ENCODE data around the gene SCAPER. TPM values are rescaled to one million over a fixed set of nuclear protein-coding genes. Genes with fewer than 3 reads are reported as not detected.

Gene SCAPER
- total RNA-seq, 1 experiment from 2014 or later: 14.7 TPM

- H3K4me1 ChIP-seq (ENCODE audit: control insufficient read depth in 1 of 2, insufficient read depth in 2 of 2, low read length in 2 of 2): peaks cover 5 to 7% of the 10 kb centered on the region in 2 experiments; a peak in 2 of 4 replicates
- CTCF ChIA-PET: interaction anchor here (0.9 kb wide), 1 partner anchor 28 kb away, joined by 4 read pairs; no protein-coding TSS in a partner anchor
- H3K36me3 ChIP-seq (ENCODE audit: control insufficient read depth in 1 of 2, insufficient read depth in 2 of 2, low read length in 2 of 2): peaks cover 8 to 15% of the 10 kb centered on the region in 2 experiments; a peak in 2 of 4 replicates
- peaks cover 14% of the 10 kb centered on the region; the same call in 1 of the 2 replicates for H3K79me2 ChIP-seq (ENCODE audit: insufficient read depth, low read length)
- no peaks in the 10 kb centered on the region; the same call in 1 of the 2 replicates for H3K9me2 ChIP-seq (ENCODE audit: insufficient read depth)
- RAD21 ChIA-PET (ENCODE audit: low non-redundant PET in 1 of 2, low total read pairs in 2 of 2, uncharacterized antibody in 2 of 2, unreplicated experiment in 2 of 2): no interaction called here
- BruUV-seq (replicated peaks): no TSS peak
- no peaks in the 10 kb centered on the region for H3K9me3 ChIP-seq (ENCODE audit: control insufficient read depth in 1 of 2, insufficient read depth in 1 of 2, low read depth in 1 of 2, low read length in 2 of 2)
- DNase-seq (ENCODE audit: low read depth, low spot score) (peak; percentile 81), ATAC-seq (peak; percentile 99)
- H3K9ac ChIP-seq (ENCODE audit: low read length): peak within 1 kb of the TSS; percentile 82
- H3K27me3 ChIP-seq (ENCODE audit: insufficient read depth, low read length): no peaks in the 10 kb centered on the region
- peak within 1 kb of the TSS; percentile 44 for H2AFZ ChIP-seq (ENCODE audit: low read depth, low read length, poor library complexity, severe bottlenecking)
- peak within 1 kb of the TSS; percentile 81 to 83 for H3K4me3 ChIP-seq (replicated peaks in 1 of 2; ENCODE audit: low read depth in 1 of 2, low read length in 2 of 2)
- TF ChIP-seq TCF7L2 (IDR thresholded peaks at IDR 0.05; ENCODE audit: borderline replicate concordance, extremely low read depth, insufficient read depth, insufficient read length): peak; percentile 38
- TF ChIP-seq, protein P1, sequence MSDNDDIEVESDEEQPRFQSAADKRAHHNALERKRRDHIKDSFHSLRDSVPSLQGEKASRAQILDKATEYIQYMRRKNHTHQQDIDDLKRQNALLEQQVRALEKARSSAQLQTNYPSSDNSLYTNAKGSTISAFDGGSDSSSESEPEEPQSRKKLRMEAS (IDR thresholded peaks at IDR 0.05): peak; percentile 59
- TF ChIP-seq ELF1 (IDR thresholded peaks at IDR 0.05; ENCODE audit: borderline replicate concordance, low read depth): no peak
- peak; percentile 68; the same call in 1 of the 2 replicates for TF ChIP-seq SRF (IDR thresholded peaks at IDR 0.05; ENCODE audit: low read depth)
- TF ChIP-seq SIN3A (IDR thresholded peaks at IDR 0.05; ENCODE audit: low read depth): peak; percentile 77; the same call in 1 of the 2 replicates
- peak; percentile 23 for TF ChIP-seq YY1 (IDR thresholded peaks at IDR 0.05; ENCODE audit: extremely low read depth, insufficient replicate concordance, low read depth, low read length)
- TF ChIP-seq POLR2AphosphoS5 (IDR thresholded peaks at IDR 0.05; ENCODE audit: low read depth, low read length): peak; percentile 94
- TF ChIP-seq ZFX (IDR thresholded peaks at IDR 0.05): peak; percentile 97
- TF ChIP-seq JUND (IDR thresholded peaks at IDR 0.05): no peak
- peak; percentile 87 for TF ChIP-seq SP1 (IDR thresholded peaks at IDR 0.05; ENCODE audit: low read depth)
- TF ChIP-seq POLR2A (IDR thresholded peaks at IDR 0.05; ENCODE audit: borderline replicate concordance, extremely low read depth, insufficient read depth, insufficient read length): peak; percentile 68
- no peak for TF ChIP-seq ZNF274 (IDR thresholded peaks at IDR 0.05; ENCODE audit: low read depth, low read length)
- 0 out of 2 replicates have a peak, but pooled peaks have one; percentile 7 for TF ChIP-seq EGR1 (IDR thresholded peaks at IDR 0.05; ENCODE audit: low read depth)
- H3K4me2 ChIP-seq (ENCODE audit: low read length): peak within 1 kb of the TSS; percentile 87
- intact Hi-C loops (cut with micrococcal nuclease): no loop called here
- peak within 1 kb of the TSS; percentile 65 for H3K27ac ChIP-seq (ENCODE audit: low read depth, low read length)
- POLR2A ChIA-PET: interaction anchor here (0.6 to 2.1 kb wide), 5 partner anchors 10 to 595 kb away, joined by 3 to 10 read pairs (median 4); partner anchors contain the start of gene ISL2
- no peaks in the 10 kb centered on the region for H4K20me1 ChIP-seq (ENCODE audit: insufficient read depth)
These were observed 26.4 kb upstream of the SCAPER start, which contains the start of gene RCN2 for GRCh38 chr15:76931397-76932134. Gene RCN2 (plus strand): TSS chr15:76931749. CDS start chr15:76931842, 93 bp downstream.

Measured in HCT116 (cell line).